K562 (cell line): ENCODE results near the gene AMH.

ENCODE experiments used
- ATF7 ChIP-seq: fragments of 450-650 bp; IDR thresholded peaks from 2 replicates; pipeline ENCODE4 v1.7.1; 2014; ENCODE audit warnings: mild to moderate bottlenecking, moderate library complexity
- GTF2E2 ChIP-seq: fragments of 200-800 bp; sonication (Bioruptor generic); IDR thresholded peaks from 2 replicates; pipeline ENCODE4 v1.6.1; 2016; ENCODE audit warnings: missing genetic modification characterization, missing compliant biosample characterization
- LEF1 ChIP-seq: fragments of 450-650 bp; IDR thresholded peaks from 2 replicates; pipeline ENCODE4 v1.6.1; 2016; ENCODE audit warnings: mild to moderate bottlenecking
- POLR2A ChIP-seq: fragments of 450-650 bp; conservative IDR thresholded peaks from 2 replicates; pipeline ENCODE4 v1.6.1; 2016
- TRIM24 ChIP-seq, 2 experiments: fragments of 450-650 bp; IDR thresholded peaks; 2 replicates each; pipeline ENCODE4 v1.6.1; 2016
- ZNF717 ChIP-seq: fragments of 250-450 bp; sonication (Bioruptor Pico); IDR thresholded peaks from 2 replicates; pipeline ENCODE4 v1.5.0; 2021
- TF ChIP-seq, protein P1 (sequence below), 3 experiments: IDR thresholded peaks in 2 of 3; conservative IDR thresholded peaks in 1 of 3; 2 replicates each; pipeline ENCODE4 v1.5.1; 2011 to 2012; ENCODE audit warnings: low read length in 3 of 3, mild to moderate bottlenecking in 3 of 3, control low read depth in 2 of 3, improper control_type of control experiment in 1 of 3, inconsistent platforms in 1 of 3, low read depth in 1 of 3, mixed read lengths in 1 of 3, moderate library complexity in 1 of 3; ENCODE audit not compliant: insufficient read depth in 2 of 3

DNA sequence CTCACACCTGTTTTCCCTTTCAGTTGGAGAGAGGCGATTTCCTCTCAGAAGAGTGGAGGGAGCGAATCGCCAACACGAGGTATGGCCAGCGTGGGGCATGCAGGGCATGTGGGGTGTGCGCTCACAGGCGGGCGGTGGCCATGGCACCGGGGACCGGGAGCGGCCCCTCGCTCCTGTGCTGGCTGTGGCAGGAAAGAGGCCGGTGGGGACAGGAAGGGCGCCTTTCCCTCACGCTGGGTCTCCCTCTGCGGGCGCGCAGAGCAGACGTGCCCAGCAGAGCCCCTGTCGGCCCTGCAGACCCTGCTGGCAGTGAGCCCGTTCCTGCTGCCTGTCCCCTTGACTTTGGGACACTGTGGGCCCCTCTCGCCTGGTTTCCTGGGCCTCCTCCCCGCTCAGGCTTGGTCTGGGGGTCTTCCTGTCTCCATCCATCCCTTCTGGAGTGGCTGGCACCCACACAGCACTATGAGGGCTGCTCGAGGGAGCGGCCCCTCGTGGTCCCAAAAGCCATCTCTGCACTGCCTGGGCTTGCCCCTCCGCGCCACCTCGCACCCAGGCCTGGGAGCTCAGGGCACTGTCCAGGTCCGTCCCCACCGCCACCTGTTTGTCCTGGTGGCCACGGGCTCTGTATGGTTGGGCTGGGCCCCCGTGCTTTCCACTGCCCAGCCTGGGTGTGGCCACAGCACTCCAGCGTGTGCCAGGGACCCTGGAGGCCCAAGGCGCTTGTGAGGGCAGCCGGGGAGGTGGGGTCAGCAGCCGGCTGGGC is 49.1 kb upstream of the AMH start:
- TF ChIP-seq, protein P1, sequence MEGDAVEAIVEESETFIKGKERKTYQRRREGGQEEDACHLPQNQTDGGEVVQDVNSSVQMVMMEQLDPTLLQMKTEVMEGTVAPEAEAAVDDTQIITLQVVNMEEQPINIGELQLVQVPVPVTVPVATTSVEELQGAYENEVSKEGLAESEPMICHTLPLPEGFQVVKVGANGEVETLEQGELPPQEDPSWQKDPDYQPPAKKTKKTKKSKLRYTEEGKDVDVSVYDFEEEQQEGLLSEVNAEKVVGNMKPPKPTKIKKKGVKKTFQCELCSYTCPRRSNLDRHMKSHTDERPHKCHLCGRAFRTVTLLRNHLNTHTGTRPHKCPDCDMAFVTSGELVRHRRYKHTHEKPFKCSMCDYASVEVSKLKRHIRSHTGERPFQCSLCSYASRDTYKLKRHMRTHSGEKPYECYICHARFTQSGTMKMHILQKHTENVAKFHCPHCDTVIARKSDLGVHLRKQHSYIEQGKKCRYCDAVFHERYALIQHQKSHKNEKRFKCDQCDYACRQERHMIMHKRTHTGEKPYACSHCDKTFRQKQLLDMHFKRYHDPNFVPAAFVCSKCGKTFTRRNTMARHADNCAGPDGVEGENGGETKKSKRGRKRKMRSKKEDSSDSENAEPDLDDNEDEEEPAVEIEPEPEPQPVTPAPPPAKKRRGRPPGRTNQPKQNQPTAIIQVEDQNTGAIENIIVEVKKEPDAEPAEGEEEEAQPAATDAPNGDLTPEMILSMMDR (IDR thresholded peaks at IDR 0.05 in 2 of 3, conservative IDR thresholded peaks at IDR 0.05 in 1 of 3; ENCODE audit: insufficient read depth in 2 of 3, low read depth in 1 of 3, low read length in 3 of 3), result no peak
- TF ChIP-seq GTF2E2 (tag) (no peak), POLR2A (no peak), ATF7 (no peak), ZNF717 (CRISPR knock-in tag) (no peak), LEF1 (no peak), TRIM24 (IDR thresholded peaks at IDR 0.05) (no peak)
